Neuronal stem cell (in vitro differentiated cells): ENCODE data around the gene SLC38A7.
"Not testable (repeated sequence)": the region's sequence is repeated elsewhere in the genome, so short reads cannot be mapped to it uniquely, and the experiment has no call there.

Source experiments
- DNase-seq: peaks from one replicate; pipeline ENCODE4 v3.0.0-alpha.2; 2013; ENCODE audit warnings: low spot score
- H2AFZ ChIP-seq: one replicate; pipeline ENCODE4 v1.6.1; 2013; ENCODE audit warnings: mild to moderate bottlenecking, low read length, inconsistent platforms
- H2AK5ac ChIP-seq: 2 replicates; pipeline ENCODE4 v1.6.1; 2013; ENCODE audit warnings: low read depth, mild to moderate bottlenecking, inconsistent platforms, low read length, moderate library complexity, mixed read lengths
- H2BK120ac ChIP-seq: 2 replicates; pipeline ENCODE4 v1.6.1; 2013; ENCODE audit warnings: low read depth, mild to moderate bottlenecking, inconsistent platforms, low read length, moderate library complexity, mixed read lengths
- H2BK12ac ChIP-seq: one replicate; pipeline ENCODE4 v1.6.1; 2013; ENCODE audit warnings: low read length, inconsistent platforms
- H2BK15ac ChIP-seq: 2 replicates; pipeline ENCODE4 v1.6.1; 2013; ENCODE audit warnings: mild to moderate bottlenecking, low read length, inconsistent platforms, mixed read lengths
- H2BK5ac ChIP-seq: one replicate; pipeline ENCODE4 v1.6.1; 2013; ENCODE audit warnings: inconsistent platforms, mild to moderate bottlenecking, low read length, moderate library complexity
- H3K14ac ChIP-seq: one replicate; pipeline ENCODE4 v1.6.1; 2013; ENCODE audit warnings: low read length, inconsistent platforms
- H3K18ac ChIP-seq: 2 replicates; pipeline ENCODE4 v1.6.1; 2013; ENCODE audit warnings: low read length, inconsistent platforms
- H3K23ac ChIP-seq: 2 replicates; pipeline ENCODE4 v1.6.1; 2013; ENCODE audit warnings: low read depth, mild to moderate bottlenecking, mixed read lengths, low read length, inconsistent platforms; ENCODE audit not compliant: poor library complexity
- H3K27ac ChIP-seq: replicated peaks from 3 replicates; pipeline ENCODE4 v1.5.1; 2013; ENCODE audit warnings: low read length, inconsistent platforms
- H3K27me3 ChIP-seq, 3 experiments: 2 replicates each; pipeline ENCODE4 v1.6.1; 2013; ENCODE audit warnings: low read length in 3 of 3, mild to moderate bottlenecking in 2 of 3, inconsistent platforms in 1 of 3, low read depth in 1 of 3, mixed read lengths in 1 of 3, moderate library complexity in 1 of 3; ENCODE audit not compliant: control insufficient read depth in 3 of 3, insufficient read depth in 3 of 3
- H3K36me3 ChIP-seq, 2 donors: replicated peaks in 1 of 2; 2 replicates each; pipeline ENCODE4 v1.6.1; 2013; ENCODE audit warnings: low read length in 2 of 2; ENCODE audit not compliant: control insufficient read depth in 2 of 2, insufficient read depth in 2 of 2
- H3K4ac ChIP-seq: 2 replicates; pipeline ENCODE4 v1.6.1; 2013; ENCODE audit warnings: inconsistent platforms, mild to moderate bottlenecking, low read length, moderate library complexity
- H3K4me1 ChIP-seq, 2 donors: 1 replicate in 1 of 2; 2 replicates in 1 of 2; pipeline ENCODE4 v1.6.1; 2013; ENCODE audit warnings: low read length in 2 of 2, low read depth in 1 of 2; ENCODE audit not compliant: control insufficient read depth in 2 of 2, insufficient read depth in 1 of 2
- H3K4me2 ChIP-seq: one replicate; pipeline ENCODE4 v1.6.1; 2013; ENCODE audit warnings: mild to moderate bottlenecking, low read length, inconsistent platforms; ENCODE audit not compliant: insufficient read depth, poor library complexity, severe bottlenecking
- H3K4me3 ChIP-seq, 2 donors: 2 replicates each; pipeline ENCODE4 v1.5.1; 2013; ENCODE audit warnings: low read length in 2 of 2, mild to moderate bottlenecking in 2 of 2, inconsistent platforms in 1 of 2, moderate library complexity in 1 of 2
- H3K79me1 ChIP-seq: one replicate; pipeline ENCODE4 v1.6.1; 2013; ENCODE audit warnings: low read depth, mild to moderate bottlenecking, inconsistent platforms, low read length, moderate library complexity
- H3K9ac ChIP-seq: one replicate; pipeline ENCODE4 v1.6.1; 2013; ENCODE audit warnings: mild to moderate bottlenecking, low read depth, low read length, inconsistent platforms; ENCODE audit not compliant: poor library complexity
- H3K9me3 ChIP-seq, 2 donors: replicated peaks in 1 of 2; 2 replicates each; pipeline versions ENCODE3 to v1.6.1; 2013; ENCODE audit warnings: low read length in 2 of 2, mild to moderate bottlenecking in 2 of 2, inconsistent platforms in 1 of 2, low read depth in 1 of 2, mixed read lengths in 1 of 2, moderate library complexity in 1 of 2; ENCODE audit not compliant: control insufficient read depth in 2 of 2, insufficient read depth in 1 of 2
- H4K8ac ChIP-seq: one replicate; pipeline ENCODE4 v1.6.1; 2013; ENCODE audit warnings: low read depth, mild to moderate bottlenecking, inconsistent platforms, low read length, moderate library complexity
- H4K91ac ChIP-seq: one replicate; pipeline ENCODE4 v1.6.1; 2013; ENCODE audit warnings: low read length, low read depth, mild to moderate bottlenecking, inconsistent platforms; ENCODE audit not compliant: poor library complexity
- WGBS, 2 donors: extraction: QIAGEN DNeasy Blood & Tissue Kit; methylation state at CpG; one replicate each; pipeline ENCODE4 v1.1.7; 2013; ENCODE audit warnings: missing lambda C conversion rate in 2 of 2, mixed read lengths in 1 of 2; ENCODE audit not compliant: insufficient read length in 2 of 2, insufficient replicate concordance in 1 of 2; ENCODE audit errors: extremely low coverage in 2 of 2; 5-methylcytosine and 5-hydroxymethylcytosine counted together

The SLC38A7 gene

GRCh38 chr16:58670177-58670576, 14.4 kb downstream of the SLC38A7 start:
- no peak overlapping the region for H2BK120ac ChIP-seq
- no peak overlapping the region for H3K23ac ChIP-seq
- H3K9me3 ChIP-seq: no peaks in the 10 kb centered on the region
- DNase-seq: no peak
- no peak overlapping the region for H4K91ac ChIP-seq
- no peaks in the 10 kb centered on the region for H3K27me3 ChIP-seq
- no peak overlapping the region for H3K4me3 ChIP-seq
- H3K27ac ChIP-seq: no peak overlapping the region
- H2AFZ ChIP-seq: no peak overlapping the region
- peaks cover 0 to 1% of the 10 kb centered on the region in 2 donors for H3K4me1 ChIP-seq
- H3K4ac ChIP-seq: no peak overlapping the region
- H2AK5ac ChIP-seq: no peak overlapping the region
- H3K79me1 ChIP-seq: no peaks in the 10 kb centered on the region
- no peak overlapping the region for H2BK5ac ChIP-seq
- H2BK15ac ChIP-seq: no peak overlapping the region
- H3K18ac ChIP-seq: no peak overlapping the region
- H4K8ac ChIP-seq: no peak overlapping the region
- no peak overlapping the region for H3K4me2 ChIP-seq
- H3K14ac ChIP-seq: no peak overlapping the region
- no peak overlapping the region for H2BK12ac ChIP-seq
- H3K36me3 ChIP-seq: peaks cover 8 to 32% of the 10 kb centered on the region in 2 donors
- H3K9ac ChIP-seq: no peak overlapping the region

- H2BK15ac ChIP-seq: no peak overlapping the region
These were observed 19.4 kb downstream of the SLC38A7 start for GRCh38 chr16:58665200-58665599.

GRCh38 chr16:58661199-58661830, 23.3 kb downstream of the SLC38A7 start:
- Histone ChIP-seq H3K18ac (no peak overlapping the region), H2BK120ac (no peak overlapping the region), H3K4me1 (peaks cover 0 to 5% of the 10 kb centered on the region in 2 donors), H3K23ac (no peak overlapping the region), H3K4me3 (no peak overlapping the region), H3K36me3 (peaks cover 0 to under 1% of the 10 kb centered on the region in 2 donors), H2BK15ac (no peak overlapping the region), H2BK12ac (no peak overlapping the region), H2AK5ac (no peak overlapping the region), H2AFZ (peak overlapping the region; percentile 18), H4K91ac (no peak overlapping the region), H3K79me1 (no peaks in the 10 kb centered on the region), H3K4ac (no peak overlapping the region), H4K8ac (no peak overlapping the region), H3K4me2 (no peak overlapping the region), H3K14ac (no peak overlapping the region), H3K27ac (no peak overlapping the region), H2BK5ac (no peak overlapping the region), H3K27me3 (no peaks in the 10 kb centered on the region), H3K9ac (no peak overlapping the region), H3K9me3 (no peaks in the 10 kb centered on the region)
- WGBS, 2 donors: no CpG with 5 or more reads among the region's 12 CpGs
- peak; percentile 58 for DNase-seq

More at GRCh38 chr16:58665200-58665599, 19.4 kb downstream of the SLC38A7 start:
- Histone ChIP-seq H3K9me3 (no peaks in the 10 kb centered on the region), H2BK5ac (peak overlapping the region; percentile 11), H2AK5ac (peak overlapping the region; percentile 56), H3K18ac (no peak overlapping the region), H2AFZ (no peak overlapping the region), H3K4me3 (no peak overlapping the region), H3K4me1 (peaks cover 0 to 5% of the 10 kb centered on the region in 2 donors), H3K14ac (no peak overlapping the region), H4K8ac (no peak overlapping the region), H3K4ac (no peak overlapping the region), H3K4me2 (peak overlapping the region; percentile 18), H3K9ac (peak overlapping the region; percentile 70), H3K27me3 (no peaks in the 10 kb centered on the region), H3K27ac (no peak overlapping the region), H3K23ac (no peak overlapping the region), H3K36me3 (peaks cover 5 to 18% of the 10 kb centered on the region in 2 donors), H2BK120ac (no peak overlapping the region), H2BK12ac (no peak overlapping the region), H4K91ac (no peak overlapping the region), H3K79me1 (no peaks in the 10 kb centered on the region)
- WGBS, 2 donors: no CpG with 5 or more reads among the region's 8 CpGs
- DNase-seq: no peak

- not testable (repeated sequence) for DNase-seq, H2AK5ac ChIP-seq, H2BK15ac ChIP-seq, H4K91ac ChIP-seq, H2BK5ac ChIP-seq, H3K27ac ChIP-seq, H3K18ac ChIP-seq, H3K9ac ChIP-seq, H3K23ac ChIP-seq, H4K8ac ChIP-seq, H2BK12ac ChIP-seq, H3K4ac ChIP-seq, H3K9me3 ChIP-seq, H3K4me2 ChIP-seq, H3K36me3 ChIP-seq, H2BK120ac ChIP-seq, H3K14ac ChIP-seq, H2AFZ ChIP-seq, H3K4me1 ChIP-seq, H3K79me1 ChIP-seq, H3K27me3 ChIP-seq, H3K4me3 ChIP-seq
- WGBS, 2 donors: no CpG with 5 or more reads among the region's 11 CpGs
These were observed 24.7 kb downstream of the SLC38A7 start for GRCh38 chr16:58659911-58660310.
